ENCODE measurements around the gene RBM8A. TPM values are rescaled to one million over a fixed set of nuclear protein-coding genes. Genes with fewer than 3 reads are reported as not detected.
"Not testable (repeated sequence)": the region's sequence is repeated elsewhere in the genome, so short reads cannot be mapped to it uniquely, and the experiment has no call there.

The RBM8A gene
- total RNA-seq, 2 donors from 2014 or later: 86.9 to 94.1 TPM

- intact Hi-C loops (cut with DNase I, micrococcal nuclease): no loop called here
These were observed 610 bp downstream of the RBM8A start for GRCh38 chr1:145926686-145927062.

GRCh38 chr1:145922266-145922665, 5.0 kb downstream of the RBM8A start:
- DNase-seq (no peak), ATAC-seq (no peak)
- intact Hi-C loops (cut with DNase I, micrococcal nuclease): no loop called here

More at GRCh38 chr1:145926686-145927062, 610 bp downstream of the RBM8A start:
- DNase-seq (no peak), ATAC-seq (peak; percentile 9)

DNA sequence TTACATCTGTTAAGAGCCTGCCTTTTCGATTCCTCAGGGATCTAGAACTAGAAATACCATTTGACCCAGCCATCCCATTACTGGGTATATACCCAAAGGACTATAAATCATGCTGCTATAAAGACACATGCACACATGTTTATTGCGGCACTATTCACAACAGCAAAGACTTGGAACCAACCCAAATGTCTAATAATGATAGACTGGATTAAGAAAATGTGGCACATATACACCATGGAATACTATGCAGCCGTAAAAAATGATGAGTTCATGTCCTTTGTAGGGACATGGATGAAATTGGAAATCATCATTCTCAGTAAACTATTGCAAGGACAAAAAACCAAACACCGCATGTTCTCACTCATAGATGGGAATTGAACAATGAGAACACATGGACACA, 7.0 kb downstream of the RBM8A start:
- DNase-seq; intact Hi-C loops (cut with DNase I, micrococcal nuclease); ATAC-seq: not testable (repeated sequence)

DNA sequence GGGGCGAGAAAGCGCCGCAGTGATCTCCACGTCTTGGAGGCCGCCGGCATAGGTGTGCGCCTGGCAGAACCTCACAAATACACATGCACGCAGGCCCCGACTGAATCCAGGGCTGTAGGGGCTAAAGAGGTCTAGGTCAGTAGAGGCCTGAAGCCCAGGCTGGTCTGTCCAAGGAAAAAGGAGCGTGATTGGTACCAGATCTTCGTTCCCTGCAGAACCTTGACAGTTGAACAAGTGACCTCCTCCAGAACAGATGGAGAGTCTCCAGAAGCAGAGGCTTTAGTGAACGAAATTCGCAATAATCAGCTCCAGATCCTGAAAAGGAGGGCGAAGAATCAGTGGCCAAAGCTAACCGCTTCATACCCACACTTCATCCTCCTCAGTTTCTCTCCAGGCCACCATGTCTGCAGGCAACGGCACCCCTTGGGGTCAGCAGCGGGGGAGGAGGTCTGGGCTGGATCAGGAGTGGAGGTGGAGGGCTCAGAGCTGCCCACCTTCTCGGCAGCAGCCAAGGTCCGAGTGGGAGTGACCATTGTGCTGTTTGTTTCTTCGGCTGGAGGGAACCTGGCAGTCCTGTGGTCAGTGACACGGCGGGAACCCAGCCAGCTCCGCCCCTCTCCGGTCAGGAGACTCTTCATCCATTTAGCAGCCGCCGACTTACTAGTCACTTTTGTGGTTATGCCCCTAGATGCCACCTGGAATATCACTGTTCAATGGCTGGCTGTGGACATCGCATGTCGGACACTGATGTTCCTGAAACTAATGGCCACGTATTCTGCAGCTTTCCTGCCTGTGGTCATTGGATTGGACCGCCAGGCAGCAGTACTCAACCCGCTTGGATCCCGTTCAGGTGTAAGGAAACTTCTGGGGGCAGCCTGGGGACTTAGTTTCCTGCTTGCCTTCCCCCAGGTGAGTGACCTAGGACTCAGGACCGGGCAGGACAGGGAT, 8.0 kb downstream of the RBM8A start:
- DNase-seq (peak; percentile 75 to 78), ATAC-seq (peak; percentile 89)
- intact Hi-C loops (cut with DNase I, micrococcal nuclease): loop anchor here in 1 of 2 donors (10.0 kb wide), 1 partner anchor 46 kb away; the partner anchor contains the start of genes ANKRD34A and POLR3GL

DNA sequence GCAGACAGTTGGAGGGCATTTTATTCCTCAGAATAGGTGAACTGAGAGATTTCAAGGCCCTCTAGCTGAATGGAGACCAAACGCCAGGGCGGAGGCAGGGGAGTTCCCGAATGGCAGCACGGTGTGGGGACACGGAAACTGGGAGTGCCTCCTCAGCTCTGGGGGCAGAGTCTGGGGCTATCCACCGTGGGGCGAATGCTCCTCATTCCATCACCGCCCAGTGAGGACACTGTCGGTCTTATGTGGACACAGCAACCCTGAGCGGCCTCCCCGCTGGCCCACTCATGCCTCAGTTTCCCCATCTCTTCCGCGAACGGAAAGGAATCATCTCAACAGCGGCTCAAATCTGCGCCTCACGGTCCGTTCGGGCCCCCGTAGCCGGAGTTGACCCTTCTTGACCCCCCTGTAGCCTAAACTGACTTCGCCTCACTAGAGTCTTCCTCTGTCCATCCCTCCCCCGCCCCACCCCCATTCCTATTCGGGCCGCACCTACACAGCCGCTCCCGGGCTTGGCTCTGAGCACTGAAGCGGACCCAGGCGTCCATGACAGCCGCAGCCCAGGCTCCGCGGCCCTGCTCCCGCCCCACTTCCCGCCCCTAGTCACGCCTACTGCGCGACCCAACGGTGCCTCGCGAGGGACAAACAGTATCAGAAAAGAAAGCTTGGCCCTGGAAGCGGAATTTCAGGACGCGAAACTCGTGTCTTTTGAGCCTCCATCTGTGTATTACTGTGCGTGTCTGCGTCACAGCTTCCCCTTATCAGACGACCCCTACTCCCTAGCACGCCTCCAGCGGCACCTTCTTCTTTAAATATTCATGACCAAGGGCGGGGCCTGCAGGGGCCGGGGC, 8.9 kb downstream of the RBM8A start, which contains the start of gene PEX11B:
PEX11B (minus strand) TSS at position 574 of the 848 bp plus-strand sequence; CDS start at position 545, 29 bp downstream.
- DNase-seq (peak; percentile 89 to 93), ATAC-seq (peak; percentile 93)
- intact Hi-C loops (cut with DNase I, micrococcal nuclease): loop anchor here in 1 of 2 donors (10.0 kb wide), 1 partner anchor 46 kb away; the partner anchor contains the start of genes ANKRD34A and POLR3GL

- DNase-seq (no peak), ATAC-seq (no peak)
- intact Hi-C loops (cut with DNase I, micrococcal nuclease): loop anchor here in 1 of 2 donors (10.0 kb wide), 1 partner anchor 47 kb away; the partner anchor contains the start of genes ANKRD34A and POLR3GL
These were observed 9.7 kb downstream of the RBM8A start for GRCh38 chr1:145917595-145917994.

- ATAC-seq: no peak
- intact Hi-C loops (cut with DNase I, micrococcal nuclease): loop anchor here in 1 of 2 donors (10.0 kb wide), 1 partner anchor 48 kb away; the partner anchor contains the start of genes ANKRD34A and POLR3GL
- no peak for DNase-seq
These were observed 10.5 kb downstream of the RBM8A start for GRCh38 chr1:145916745-145917144.

DNA sequence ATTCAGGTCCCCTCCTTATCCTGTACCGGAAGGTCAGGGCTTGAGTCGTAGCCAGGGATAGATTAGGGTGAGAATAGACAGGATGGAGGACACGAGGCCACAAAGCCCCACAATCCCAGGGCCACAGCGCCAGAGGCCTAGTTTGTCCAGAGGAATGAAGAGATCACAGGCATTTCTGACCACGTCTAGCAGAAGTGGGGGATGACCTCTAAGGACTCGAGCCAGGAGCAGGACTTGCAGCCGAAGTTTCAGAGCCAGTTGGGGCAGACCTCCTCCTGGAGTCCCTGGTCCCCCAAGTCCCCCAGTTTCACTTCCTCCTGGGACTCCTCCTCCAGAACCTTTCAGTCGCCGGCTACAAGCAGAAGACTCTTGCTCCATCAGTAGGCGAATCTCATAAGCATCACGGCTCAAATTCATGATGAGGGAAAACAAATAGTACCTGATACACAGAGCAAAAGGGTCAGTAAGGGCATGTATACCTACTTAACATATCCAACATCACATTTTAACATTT, 15.1 kb downstream of the RBM8A start:
- no peak for DNase-seq
- intact Hi-C loops (cut with DNase I, micrococcal nuclease): loop anchor here in 1 of 2 donors (10.0 kb wide), 1 partner anchor 53 kb away; the partner anchor contains the start of genes ANKRD34A and POLR3GL
- ATAC-seq: no peak

DNA sequence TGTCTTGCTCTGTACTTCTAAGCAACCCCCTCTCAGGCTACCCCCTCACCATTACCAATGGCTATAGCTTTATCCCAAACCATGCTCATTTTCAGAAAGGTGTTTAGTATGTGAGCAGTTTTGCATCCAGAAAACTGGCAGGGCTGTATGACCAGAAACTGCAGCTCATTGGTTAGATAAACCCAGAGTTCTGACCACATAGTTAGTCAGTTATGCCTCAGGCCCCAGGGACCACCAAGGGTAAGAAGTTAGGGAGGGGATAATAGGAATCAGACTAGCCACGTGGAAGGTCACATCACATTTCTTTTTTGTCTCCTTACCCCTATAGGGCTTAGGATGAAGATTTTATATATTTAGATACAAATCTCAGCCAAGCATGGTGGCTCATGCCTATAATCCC, 18.6 kb downstream of the RBM8A start:
- DNase-seq: no peak
- ATAC-seq: no peak
- intact Hi-C loops (cut with DNase I, micrococcal nuclease): no loop called here

DNA sequence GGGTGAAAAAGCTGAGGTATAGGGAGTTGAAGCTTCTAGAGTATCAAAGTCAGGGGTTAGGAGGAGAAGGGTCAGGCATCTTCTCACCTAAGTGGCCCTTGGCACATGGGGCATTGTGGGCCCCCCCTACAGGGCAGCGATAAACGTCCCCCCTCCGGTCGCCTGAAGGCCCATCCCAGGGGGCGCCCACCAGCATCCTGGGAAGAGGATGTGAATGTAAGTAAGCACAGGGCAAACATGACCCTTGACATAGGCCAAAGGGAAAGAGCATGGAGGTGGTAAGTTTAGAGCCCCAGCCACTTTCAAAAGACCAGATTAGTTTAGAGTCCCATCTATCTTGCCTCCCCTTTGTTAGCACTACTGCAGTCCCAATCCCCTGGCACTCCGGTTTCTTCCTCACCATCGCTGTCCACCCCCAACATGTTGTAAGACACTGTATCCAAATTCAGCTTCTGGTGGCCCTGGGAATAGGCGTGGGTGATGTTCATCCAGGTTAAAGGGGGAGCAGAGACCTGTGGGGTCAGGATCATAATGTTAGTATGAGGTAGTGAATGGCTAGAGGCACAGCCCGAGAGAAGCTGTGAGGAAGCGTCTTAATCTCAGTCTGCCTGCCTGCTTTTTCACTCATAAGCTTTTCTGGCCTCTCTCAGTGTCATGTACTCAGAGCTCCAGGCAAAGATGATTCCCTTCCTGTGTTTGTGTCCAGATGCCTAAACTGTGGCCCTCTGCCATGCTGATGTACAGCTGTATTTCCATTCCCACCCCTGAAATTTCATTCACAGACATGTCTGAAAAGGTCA, 20.1 kb downstream of the RBM8A start:
- intact Hi-C loops (cut with DNase I, micrococcal nuclease): no loop called here
- DNase-seq (no peak), ATAC-seq (no peak)

DNA sequence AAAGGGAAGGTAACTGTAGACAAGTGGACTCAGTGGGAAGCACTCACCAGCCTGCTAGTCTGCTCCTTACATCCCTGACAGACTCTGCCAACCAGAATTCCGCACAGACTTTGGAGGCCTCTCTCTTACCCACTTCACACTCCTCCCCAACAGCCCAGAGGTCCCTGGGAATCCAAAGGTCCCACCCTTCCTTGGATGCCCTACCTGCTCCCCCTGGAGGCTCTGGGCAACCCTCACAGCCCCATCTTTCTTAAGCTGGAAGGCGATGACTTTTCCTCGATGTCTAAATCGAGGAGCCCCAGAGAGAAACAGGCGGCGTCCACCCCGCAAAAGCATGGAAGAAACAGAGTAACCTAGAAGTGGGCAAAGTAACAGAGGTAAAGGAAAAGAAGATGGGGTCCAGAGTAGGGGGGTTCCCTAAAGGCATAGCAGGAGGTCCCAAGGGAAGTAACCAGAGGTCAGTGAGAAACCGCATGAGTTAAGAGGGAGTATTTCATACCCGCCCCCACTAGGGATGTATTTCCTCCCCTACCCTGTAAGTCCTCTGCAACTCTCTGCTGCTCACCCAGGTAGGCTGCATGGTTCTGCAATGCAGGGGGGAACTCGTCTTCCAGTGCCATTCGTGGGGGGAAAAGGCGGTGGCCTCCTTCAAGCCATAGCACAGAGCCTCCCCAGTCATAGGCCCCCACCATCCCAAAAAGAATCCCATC, 25.8 kb downstream of the RBM8A start:
- no peak for DNase-seq
- ATAC-seq: no peak
- intact Hi-C loops (cut with DNase I, micrococcal nuclease): no loop called here

GRCh38 chr1:145898756-145899155, 28.5 kb downstream of the RBM8A start:
- no peak for ATAC-seq
- intact Hi-C loops (cut with DNase I, micrococcal nuclease): no loop called here
- DNase-seq: no peak

DNA sequence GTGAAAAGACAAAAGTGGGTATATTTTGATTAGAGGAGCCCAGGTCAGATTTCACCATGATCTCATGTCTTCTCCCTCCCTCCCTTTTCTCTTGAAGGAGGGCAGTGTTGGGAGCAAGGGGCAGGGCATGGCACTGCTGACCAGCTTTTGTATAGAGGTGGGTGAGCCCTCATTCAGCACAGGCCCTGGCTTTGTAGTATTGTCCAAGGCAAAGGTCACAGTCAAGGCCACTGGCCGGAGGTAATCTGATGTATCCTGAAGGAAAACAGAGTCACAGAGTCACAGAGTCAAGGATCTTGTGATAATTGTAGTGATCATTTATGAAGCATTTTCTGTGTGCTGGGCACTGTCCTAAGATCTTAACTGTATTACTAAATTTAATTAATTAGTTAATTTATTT, 29.3 kb downstream of the RBM8A start:
- ATAC-seq (no peak), DNase-seq (no peak)
- intact Hi-C loops (cut with DNase I, micrococcal nuclease): no loop called here

- ATAC-seq: no peak
- no peak for DNase-seq
- intact Hi-C loops (cut with DNase I, micrococcal nuclease): no loop called here
These were observed 31.8 kb downstream of the RBM8A start for GRCh38 chr1:145895471-145895870.

DNA sequence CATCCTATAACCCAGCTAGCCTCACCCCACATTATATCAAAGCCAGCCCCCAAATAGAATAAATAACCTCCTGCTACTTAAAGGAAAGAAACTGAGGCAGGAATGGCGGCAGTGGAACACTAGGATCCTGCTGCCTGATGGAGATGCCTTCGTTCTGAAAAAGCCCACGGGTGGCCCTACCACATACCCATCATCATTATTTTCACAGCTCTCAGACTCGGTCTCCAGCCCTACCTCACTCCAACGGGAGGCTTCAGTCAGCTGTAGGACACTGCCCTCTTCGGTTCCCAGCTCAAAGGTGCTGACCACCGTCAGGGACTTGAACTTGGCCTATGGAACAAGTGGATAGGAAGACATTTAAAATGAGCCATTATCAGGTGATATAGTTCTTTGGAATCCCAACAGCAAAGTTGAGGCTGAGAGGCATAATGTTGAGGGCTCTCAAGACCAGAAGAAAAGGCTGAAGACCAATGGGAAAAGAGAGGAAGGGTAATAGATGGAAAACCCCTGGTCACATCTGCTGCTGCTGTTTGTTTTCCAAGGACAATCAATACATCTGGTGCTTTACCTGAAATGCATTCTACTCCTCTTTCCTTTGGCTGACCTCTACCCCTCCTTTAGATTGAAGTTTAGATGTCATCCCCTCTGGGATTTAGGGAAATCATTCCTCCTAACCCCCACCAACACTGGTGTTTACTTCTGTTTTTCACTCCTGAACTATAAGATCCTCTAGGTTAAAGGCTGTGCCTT, 33.8 kb downstream of the RBM8A start:
- intact Hi-C loops (cut with DNase I, micrococcal nuclease): loop anchor here in 1 of 2 donors (5.0 kb wide), 1 partner anchor 124 kb away; no protein-coding TSS in a partner anchor
- no peak for DNase-seq
- no peak for ATAC-seq

DNA sequence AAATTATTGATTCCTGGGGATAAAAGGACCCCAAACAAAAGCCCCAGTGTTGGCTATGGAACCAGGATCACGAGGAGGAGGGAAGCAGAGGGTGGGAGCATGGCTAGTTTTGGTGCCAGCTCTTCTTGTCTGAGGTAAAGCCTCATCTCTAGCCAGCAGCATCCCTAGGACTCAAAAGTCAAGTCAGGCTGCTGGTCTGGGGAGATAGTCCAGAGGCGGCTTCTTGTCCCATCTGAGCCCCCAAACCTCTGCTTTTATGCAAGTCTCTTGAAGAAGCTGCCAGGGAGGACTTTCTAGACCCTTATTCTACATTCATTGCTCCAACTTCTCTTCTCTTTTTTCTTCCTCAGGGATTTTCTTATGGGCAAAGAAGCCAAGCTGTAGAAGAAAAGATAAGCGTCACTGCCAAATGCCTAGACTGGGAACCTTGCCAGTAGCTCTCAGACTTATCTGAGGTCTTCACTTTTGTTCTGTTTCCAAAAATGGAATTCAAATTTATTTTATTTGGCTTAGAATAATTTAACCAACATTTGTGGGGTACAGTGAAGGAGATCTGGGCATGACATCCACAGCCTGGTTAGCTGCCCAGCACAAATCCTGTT, 34.7 kb downstream of the RBM8A start:
- DNase-seq (no peak), ATAC-seq (no peak)
- intact Hi-C loops (cut with DNase I, micrococcal nuclease): loop anchor here in 1 of 2 donors (5.0 kb wide), 1 partner anchor 125 kb away; no protein-coding TSS in a partner anchor

Measured in left colon (tissue), 2 donors.